ENCODE measurements around the gene CENPP.

CENPP gene

GRCh38 chr9:92422611-92423338 lies 97.0 kb downstream of the CENPP start:
- no peak overlapping the region for H3K4me3 ChIP-seq (ENCODE audit: low read length)
- no peaks in the 10 kb centered on the region for H3K36me3 ChIP-seq (ENCODE audit: control insufficient read depth, insufficient read depth, low read length)
- H3K9ac ChIP-seq (ENCODE audit: low read length): no peak overlapping the region
- no peak overlapping the region for H3K27ac ChIP-seq (ENCODE audit: low read depth, low read length)
- H3K4me1 ChIP-seq (ENCODE audit: control insufficient read depth, insufficient read depth, low read length): no peaks in the 10 kb centered on the region
- H3K27me3 ChIP-seq (ENCODE audit: control insufficient read depth, insufficient read depth, low read length): no peaks in the 10 kb centered on the region

DNA sequence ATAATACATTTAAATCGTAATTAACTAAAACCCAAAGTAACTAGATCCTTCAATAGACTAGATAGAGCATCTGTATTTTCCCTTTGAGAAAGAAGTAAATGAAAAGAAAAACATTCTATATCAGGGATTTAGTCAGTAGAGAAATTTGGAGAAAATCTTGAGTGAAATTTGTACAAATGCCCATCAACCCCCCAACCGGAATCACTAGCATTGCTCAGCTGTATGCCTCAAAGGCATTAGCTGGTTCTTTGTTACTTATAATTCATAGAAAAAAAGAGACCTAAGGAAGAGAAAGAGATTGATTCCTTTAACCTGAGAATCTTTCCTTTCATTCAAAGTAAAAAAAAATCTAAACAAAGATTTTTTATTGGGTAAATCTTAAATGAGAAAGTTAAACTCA lies 97.9 kb downstream of the CENPP start:
- Histone ChIP-seq H3K36me3 (ENCODE audit: control insufficient read depth, insufficient read depth, low read length) (no peaks in the 10 kb centered on the region), H3K27ac (ENCODE audit: low read depth, low read length) (no peak overlapping the region), H3K9ac (ENCODE audit: low read length) (no peak overlapping the region), H3K4me3 (ENCODE audit: low read length) (no peak overlapping the region), H3K4me1 (ENCODE audit: control insufficient read depth, insufficient read depth, low read length) (no peaks in the 10 kb centered on the region), H3K27me3 (ENCODE audit: control insufficient read depth, insufficient read depth, low read length) (no peaks in the 10 kb centered on the region)

- H3K4me3 ChIP-seq (ENCODE audit: low read length): no peak within 1 kb of the TSS
- no peaks in the 10 kb centered on the region for H3K36me3 ChIP-seq (ENCODE audit: control insufficient read depth, insufficient read depth, low read length)
- H3K27ac ChIP-seq (ENCODE audit: low read depth, low read length): peak within 1 kb of the TSS; percentile 37
- H3K27me3 ChIP-seq (ENCODE audit: control insufficient read depth, insufficient read depth, low read length): no peaks in the 10 kb centered on the region
- no peaks in the 10 kb centered on the region for H3K4me1 ChIP-seq (ENCODE audit: control insufficient read depth, insufficient read depth, low read length)
- no peak within 1 kb of the TSS for H3K9ac ChIP-seq (ENCODE audit: low read length)
Measured at GRCh38 chr9:92424340-92424739, 98.6 kb downstream of the CENPP start, which contains the start of gene OMD. TSS of gene OMD (minus strand) at chr9:92424471. CDS start at chr9:92417558, 6,913 bp downstream.

DNA sequence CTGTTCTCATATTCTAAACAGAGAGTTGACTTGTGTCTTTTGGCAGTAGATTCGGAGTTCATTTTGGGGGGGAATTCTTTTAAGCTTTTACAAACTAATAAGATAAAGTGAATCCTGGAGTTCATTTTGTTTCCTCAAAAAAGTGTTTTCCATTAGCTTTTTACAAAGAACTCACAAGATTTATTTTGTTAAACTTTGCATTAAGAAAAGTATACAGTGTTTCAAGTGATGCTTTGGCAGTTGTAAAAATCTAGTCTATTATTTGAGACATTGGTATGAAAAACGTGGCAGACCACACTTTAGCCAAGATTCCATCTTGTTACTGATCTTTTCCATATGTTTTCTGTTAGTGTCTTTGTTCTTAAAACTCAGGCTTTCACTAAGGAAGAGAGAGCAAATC lies 99.7 kb downstream of the CENPP start:
- Histone ChIP-seq H3K9ac (ENCODE audit: low read length) (no peak overlapping the region), H3K27ac (ENCODE audit: low read depth, low read length) (peak overlapping the region; percentile 37), H3K4me1 (ENCODE audit: control insufficient read depth, insufficient read depth, low read length) (no peaks in the 10 kb centered on the region), H3K27me3 (ENCODE audit: control insufficient read depth, insufficient read depth, low read length) (no peaks in the 10 kb centered on the region), H3K4me3 (ENCODE audit: low read length) (no peak overlapping the region), H3K36me3 (ENCODE audit: control insufficient read depth, insufficient read depth, low read length) (no peaks in the 10 kb centered on the region)

- Histone ChIP-seq H3K4me3 (ENCODE audit: low read length) (no peak overlapping the region), H3K36me3 (ENCODE audit: control insufficient read depth, insufficient read depth, low read length) (no peaks in the 10 kb centered on the region), H3K9ac (ENCODE audit: low read length) (no peak overlapping the region), H3K27ac (ENCODE audit: low read depth, low read length) (peak overlapping the region; percentile 34), H3K4me1 (ENCODE audit: control insufficient read depth, insufficient read depth, low read length) (no peaks in the 10 kb centered on the region), H3K27me3 (ENCODE audit: control insufficient read depth, insufficient read depth, low read length) (no peaks in the 10 kb centered on the region)
Measured at GRCh38 chr9:92426501-92427145, 100.9 kb downstream of the CENPP start.

- H3K27me3 ChIP-seq (ENCODE audit: control insufficient read depth, insufficient read depth, low read length): no peaks in the 10 kb centered on the region
- H3K27ac ChIP-seq (ENCODE audit: low read depth, low read length): no peak overlapping the region
- H3K4me3 ChIP-seq (ENCODE audit: low read length): no peak overlapping the region
- no peak overlapping the region for H3K9ac ChIP-seq (ENCODE audit: low read length)
- no peaks in the 10 kb centered on the region for H3K4me1 ChIP-seq (ENCODE audit: control insufficient read depth, insufficient read depth, low read length)
- no peaks in the 10 kb centered on the region for H3K36me3 ChIP-seq (ENCODE audit: control insufficient read depth, insufficient read depth, low read length)
Measured at GRCh38 chr9:92429836-92430235, 104.1 kb downstream of the CENPP start.

DNA sequence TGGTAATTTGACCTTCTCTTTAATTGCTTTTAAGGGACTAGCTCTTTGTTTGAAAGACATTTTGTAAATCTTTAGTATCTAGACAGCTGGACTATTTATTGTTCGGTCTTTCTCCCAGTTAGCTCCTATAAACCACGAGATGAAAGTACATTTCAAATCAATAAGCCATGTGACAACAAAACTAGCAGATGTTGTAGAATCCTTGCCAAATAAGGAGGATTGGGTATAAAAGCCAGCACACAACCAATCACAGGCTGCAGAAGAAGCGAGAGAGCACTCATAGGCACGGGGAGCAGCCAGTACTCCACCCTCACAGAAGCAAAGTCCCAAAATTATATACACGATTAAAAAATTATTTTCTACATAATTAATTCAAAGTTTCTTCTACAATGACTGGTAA lies 106.6 kb downstream of the CENPP start:
- no peaks in the 10 kb centered on the region for H3K36me3 ChIP-seq (ENCODE audit: control insufficient read depth, insufficient read depth, low read length)
- H3K4me3 ChIP-seq (ENCODE audit: low read length): no peak overlapping the region
- no peaks in the 10 kb centered on the region for H3K4me1 ChIP-seq (ENCODE audit: control insufficient read depth, insufficient read depth, low read length)
- no peak overlapping the region for H3K9ac ChIP-seq (ENCODE audit: low read length)
- no peak overlapping the region for H3K27ac ChIP-seq (ENCODE audit: low read depth, low read length)
- H3K27me3 ChIP-seq (ENCODE audit: control insufficient read depth, insufficient read depth, low read length): no peaks in the 10 kb centered on the region

DNA sequence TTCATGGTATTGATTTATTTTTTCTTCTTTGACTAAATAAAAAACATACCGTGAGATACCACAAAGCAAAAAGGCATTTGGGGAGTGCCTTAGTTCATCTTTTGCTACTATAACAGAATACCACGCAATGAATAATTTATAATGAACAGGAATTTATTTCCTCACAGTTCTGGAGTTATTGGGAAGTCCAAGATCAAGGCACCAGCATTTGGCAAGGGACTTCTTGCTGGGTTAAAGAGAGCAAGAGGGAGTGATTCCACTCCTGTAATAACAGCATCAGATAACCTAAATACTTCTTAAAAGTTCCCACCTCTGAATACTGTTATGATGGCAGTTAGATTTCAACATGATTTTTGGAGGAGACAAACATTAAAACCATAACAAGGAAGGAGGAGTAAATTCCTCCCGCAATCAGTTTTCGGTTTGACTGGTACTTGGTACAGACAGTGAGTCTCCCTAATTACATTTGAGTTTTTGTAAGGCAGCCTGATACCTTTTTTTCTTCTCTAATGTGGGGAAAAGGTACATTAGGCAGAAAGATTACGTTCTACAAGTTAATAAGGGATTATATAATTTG lies 107.3 kb downstream of the CENPP start:
- no peaks in the 10 kb centered on the region for H3K4me1 ChIP-seq (ENCODE audit: control insufficient read depth, insufficient read depth, low read length)
- H3K4me3 ChIP-seq (ENCODE audit: low read length): no peak overlapping the region
- H3K27ac ChIP-seq (ENCODE audit: low read depth, low read length): no peak overlapping the region
- no peaks in the 10 kb centered on the region for H3K27me3 ChIP-seq (ENCODE audit: control insufficient read depth, insufficient read depth, low read length)
- no peaks in the 10 kb centered on the region for H3K36me3 ChIP-seq (ENCODE audit: control insufficient read depth, insufficient read depth, low read length)
- no peak overlapping the region for H3K9ac ChIP-seq (ENCODE audit: low read length)

GRCh38 chr9:92435263-92435662 lies 109.5 kb downstream of the CENPP start:
- Histone ChIP-seq H3K27me3 (ENCODE audit: control insufficient read depth, insufficient read depth, low read length) (no peaks in the 10 kb centered on the region), H3K36me3 (ENCODE audit: control insufficient read depth, insufficient read depth, low read length) (no peaks in the 10 kb centered on the region), H3K4me3 (ENCODE audit: low read length) (no peak overlapping the region), H3K9ac (ENCODE audit: low read length) (no peak overlapping the region), H3K27ac (ENCODE audit: low read depth, low read length) (no peak overlapping the region), H3K4me1 (ENCODE audit: control insufficient read depth, insufficient read depth, low read length) (no peaks in the 10 kb centered on the region)

DNA sequence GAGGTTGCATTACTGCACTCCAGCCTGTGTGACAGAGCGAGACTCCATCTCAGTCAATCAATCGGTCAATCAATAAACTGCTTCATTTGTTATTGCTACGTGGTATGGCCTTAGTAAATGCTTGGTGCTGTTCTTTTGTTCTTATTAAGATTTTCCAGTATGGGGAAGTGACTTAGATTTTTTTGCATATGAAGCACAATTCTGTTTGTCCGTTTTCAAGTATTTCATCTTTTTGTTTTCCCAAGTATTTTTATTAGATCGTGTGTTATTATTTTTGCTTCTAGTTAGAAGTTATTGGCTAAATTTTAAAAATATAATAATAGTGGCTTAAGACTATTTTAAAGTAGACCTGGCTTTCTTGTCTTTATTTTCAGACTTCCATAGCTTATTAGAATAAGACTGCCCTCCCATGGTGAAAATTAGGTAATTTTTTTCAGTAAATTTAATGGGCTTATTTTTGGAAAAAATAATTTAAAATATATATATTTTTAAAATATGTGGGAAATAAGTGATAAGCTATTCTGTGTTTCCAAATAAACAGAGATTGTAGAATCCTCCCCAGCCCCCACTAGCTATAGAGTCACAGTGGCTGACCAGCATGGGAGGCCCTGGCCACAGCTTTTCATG lies 113.3 kb downstream of the CENPP start:
- no peaks in the 10 kb centered on the region for H3K27me3 ChIP-seq (ENCODE audit: control insufficient read depth, insufficient read depth, low read length)
- no peaks in the 10 kb centered on the region for H3K4me1 ChIP-seq (ENCODE audit: control insufficient read depth, insufficient read depth, low read length)
- no peaks in the 10 kb centered on the region for H3K36me3 ChIP-seq (ENCODE audit: control insufficient read depth, insufficient read depth, low read length)
- H3K27ac ChIP-seq (ENCODE audit: low read depth, low read length): no peak overlapping the region
- H3K9ac ChIP-seq (ENCODE audit: low read length): no peak overlapping the region
- H3K4me3 ChIP-seq (ENCODE audit: low read length): no peak overlapping the region

- no peak overlapping the region for H3K9ac ChIP-seq (ENCODE audit: low read length)
- H3K4me3 ChIP-seq (ENCODE audit: low read length): no peak overlapping the region
- H3K27ac ChIP-seq (ENCODE audit: low read depth, low read length): no peak overlapping the region
- no peaks in the 10 kb centered on the region for H3K27me3 ChIP-seq (ENCODE audit: control insufficient read depth, insufficient read depth, low read length)
- no peaks in the 10 kb centered on the region for H3K4me1 ChIP-seq (ENCODE audit: control insufficient read depth, insufficient read depth, low read length)
- no peaks in the 10 kb centered on the region for H3K36me3 ChIP-seq (ENCODE audit: control insufficient read depth, insufficient read depth, low read length)
Measured at GRCh38 chr9:92439921-92440750, 114.4 kb downstream of the CENPP start.

DNA sequence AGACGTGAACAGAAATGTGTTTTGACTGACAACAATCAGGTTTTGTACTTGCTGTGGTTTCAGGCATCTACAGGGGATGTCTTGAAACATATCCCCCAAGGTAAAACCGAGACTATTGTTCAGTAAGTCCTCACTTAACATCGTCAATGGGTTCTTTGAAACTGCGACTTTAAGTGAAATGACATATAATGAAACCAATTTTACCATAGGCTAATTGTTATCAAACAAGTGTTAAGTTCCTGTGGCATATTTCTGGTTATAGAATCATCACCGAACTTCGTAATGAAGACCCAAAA lies 114.9 kb downstream of the CENPP start:
- Histone ChIP-seq H3K27me3 (ENCODE audit: control insufficient read depth, insufficient read depth, low read length) (no peaks in the 10 kb centered on the region), H3K27ac (ENCODE audit: low read depth, low read length) (no peak overlapping the region), H3K36me3 (ENCODE audit: control insufficient read depth, insufficient read depth, low read length) (no peaks in the 10 kb centered on the region), H3K9ac (ENCODE audit: low read length) (no peak overlapping the region), H3K4me3 (ENCODE audit: low read length) (no peak overlapping the region), H3K4me1 (ENCODE audit: control insufficient read depth, insufficient read depth, low read length) (no peaks in the 10 kb centered on the region)

All from rectal smooth muscle tissue (tissue), 1 donor.